Measurements from ENCODE around the gene IL36RN.

- no peak for TF ChIP-seq HNF4A (conservative IDR thresholded peaks at IDR 0.05)
- no peak for TF ChIP-seq CTCF (IDR thresholded peaks at IDR 0.05; ENCODE audit: low read depth, low read length, missing input control)
- TF ChIP-seq, protein P1, sequence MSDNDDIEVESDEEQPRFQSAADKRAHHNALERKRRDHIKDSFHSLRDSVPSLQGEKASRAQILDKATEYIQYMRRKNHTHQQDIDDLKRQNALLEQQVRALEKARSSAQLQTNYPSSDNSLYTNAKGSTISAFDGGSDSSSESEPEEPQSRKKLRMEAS (IDR thresholded peaks at IDR 0.05), result no peak
- TF ChIP-seq YY1 (IDR thresholded peaks at IDR 0.05), result no peak
- no peak for TF ChIP-seq RAD21 (IDR thresholded peaks at IDR 0.05)
Observed at GRCh38 chr2:113073325-113073834, 14.4 kb downstream of the IL36RN start.

Data from liver (tissue), 3 donors.